Measurements from ENCODE around the gene CAPZB.
A peak's percentile ranks its signal among the peaks of the same experiment; 100 is the strongest.

The CAPZB gene

DNA sequence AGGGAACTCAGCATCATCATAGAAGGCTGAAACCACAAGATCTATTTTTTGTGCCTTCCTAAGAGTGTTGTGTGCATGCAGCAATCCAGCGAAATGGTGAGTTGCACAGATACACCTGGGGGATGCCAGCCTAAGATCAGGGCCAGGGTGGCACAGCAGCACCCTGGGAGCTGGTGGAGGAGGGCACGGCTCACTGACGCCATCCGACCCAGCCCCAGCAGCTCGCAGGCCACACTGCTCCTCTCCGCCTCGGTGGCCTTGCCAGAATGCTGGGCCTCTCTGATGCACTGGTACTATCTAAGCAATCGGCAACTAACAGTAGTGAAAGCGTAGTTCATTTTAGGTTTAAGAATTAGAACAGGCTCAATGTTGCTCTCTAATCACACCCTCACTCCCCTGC lies 37.8 kb downstream of the CAPZB start:
- no peak for DNase-seq

DNA sequence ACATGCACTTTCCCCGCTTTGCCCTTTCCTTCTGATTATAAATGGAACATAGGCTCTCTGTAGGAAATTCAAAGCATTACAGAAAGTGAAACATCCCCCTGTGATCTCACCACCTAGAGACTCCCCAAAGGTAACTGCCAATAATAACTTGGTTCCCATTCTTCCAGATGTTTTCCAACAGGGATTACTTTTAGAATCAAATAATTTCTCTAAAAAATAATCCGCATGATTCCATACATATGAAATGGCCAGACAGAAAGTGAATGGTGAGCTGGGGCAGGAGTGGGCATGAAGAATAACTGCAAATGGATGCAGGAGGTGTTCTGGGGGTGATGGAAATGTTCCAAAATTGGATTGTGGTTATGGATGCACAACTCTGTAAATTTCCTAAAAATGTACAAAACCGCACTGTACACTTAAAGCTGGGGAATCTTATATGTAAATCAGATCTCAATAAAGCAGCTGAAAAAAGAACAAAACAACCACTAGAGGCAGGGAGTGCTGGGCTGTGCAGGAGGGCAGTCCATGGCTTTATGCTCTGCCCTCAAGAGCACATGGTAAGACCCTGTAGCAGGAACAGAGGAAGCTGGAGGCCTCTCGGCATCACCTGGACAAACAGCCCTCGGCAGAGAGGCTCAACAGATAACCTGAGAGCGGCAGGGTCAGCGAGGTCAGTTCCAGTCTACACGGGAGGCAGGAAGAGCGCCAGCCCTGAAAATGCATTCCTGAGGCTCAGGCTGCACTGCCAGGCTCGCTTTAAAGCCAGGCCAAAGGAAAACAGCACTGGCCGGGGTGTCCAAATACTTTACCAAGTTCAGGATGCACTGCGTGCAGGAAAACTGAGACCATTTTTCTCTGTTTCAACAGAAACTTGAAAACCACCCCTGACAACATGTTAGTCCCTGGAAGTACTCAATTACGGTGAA lies 39.7 kb downstream of the CAPZB start:
- no peak for DNase-seq

DNA sequence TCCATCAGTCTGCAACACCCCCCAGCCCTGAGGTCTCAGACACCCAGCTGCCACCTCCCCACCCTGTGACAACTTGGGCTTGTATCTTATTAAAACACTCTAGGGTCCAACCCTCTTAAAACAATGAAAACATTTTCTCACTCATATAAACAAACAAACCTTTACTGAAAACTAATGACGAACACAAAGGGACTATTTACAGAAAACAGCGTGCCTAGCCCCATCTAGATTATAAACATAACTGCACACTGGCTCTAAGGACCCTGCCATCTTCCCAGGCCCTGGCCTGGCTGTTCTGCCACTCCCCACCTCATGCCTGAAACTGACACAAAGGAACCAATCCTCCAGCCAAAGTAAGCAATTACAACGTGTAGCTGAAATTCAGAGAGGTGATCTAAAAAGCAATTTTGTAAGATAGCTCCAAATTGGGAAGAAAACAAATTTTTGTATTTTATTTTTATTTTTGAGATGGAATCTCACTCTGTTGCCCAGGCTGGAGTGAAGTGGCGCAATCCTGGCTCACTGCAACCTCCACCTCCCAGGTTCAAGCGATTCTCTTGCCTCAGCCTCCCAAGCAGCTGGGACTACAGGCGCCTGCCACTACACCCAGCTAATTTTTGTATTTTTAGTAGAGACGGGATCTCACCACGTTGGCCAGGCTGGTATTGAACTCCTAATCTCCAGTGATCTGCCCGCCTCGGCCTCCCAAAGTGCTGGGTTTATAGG lies 40.9 kb downstream of the CAPZB start:
- no peak for DNase-seq

DNA sequence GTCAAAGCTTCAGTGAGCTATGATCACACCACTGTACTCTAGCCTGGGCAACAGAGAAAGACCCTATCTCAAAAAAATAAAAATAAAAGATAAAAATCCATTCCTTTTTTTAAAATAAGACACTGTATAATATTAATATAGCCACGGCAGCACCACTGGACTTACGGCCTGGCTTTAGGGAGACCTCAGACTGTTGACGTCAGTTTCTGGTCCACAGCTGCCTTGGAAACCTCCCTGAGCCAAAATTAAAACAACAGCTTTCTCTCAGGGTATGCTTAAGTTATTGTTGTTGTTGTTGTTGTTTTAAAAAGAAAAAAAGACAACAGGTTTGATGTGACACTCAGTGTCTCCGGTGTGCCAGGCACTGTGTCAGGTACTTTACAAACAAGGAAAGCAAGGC lies 42.0 kb downstream of the CAPZB start:
- DNase-seq, result no peak

DNA sequence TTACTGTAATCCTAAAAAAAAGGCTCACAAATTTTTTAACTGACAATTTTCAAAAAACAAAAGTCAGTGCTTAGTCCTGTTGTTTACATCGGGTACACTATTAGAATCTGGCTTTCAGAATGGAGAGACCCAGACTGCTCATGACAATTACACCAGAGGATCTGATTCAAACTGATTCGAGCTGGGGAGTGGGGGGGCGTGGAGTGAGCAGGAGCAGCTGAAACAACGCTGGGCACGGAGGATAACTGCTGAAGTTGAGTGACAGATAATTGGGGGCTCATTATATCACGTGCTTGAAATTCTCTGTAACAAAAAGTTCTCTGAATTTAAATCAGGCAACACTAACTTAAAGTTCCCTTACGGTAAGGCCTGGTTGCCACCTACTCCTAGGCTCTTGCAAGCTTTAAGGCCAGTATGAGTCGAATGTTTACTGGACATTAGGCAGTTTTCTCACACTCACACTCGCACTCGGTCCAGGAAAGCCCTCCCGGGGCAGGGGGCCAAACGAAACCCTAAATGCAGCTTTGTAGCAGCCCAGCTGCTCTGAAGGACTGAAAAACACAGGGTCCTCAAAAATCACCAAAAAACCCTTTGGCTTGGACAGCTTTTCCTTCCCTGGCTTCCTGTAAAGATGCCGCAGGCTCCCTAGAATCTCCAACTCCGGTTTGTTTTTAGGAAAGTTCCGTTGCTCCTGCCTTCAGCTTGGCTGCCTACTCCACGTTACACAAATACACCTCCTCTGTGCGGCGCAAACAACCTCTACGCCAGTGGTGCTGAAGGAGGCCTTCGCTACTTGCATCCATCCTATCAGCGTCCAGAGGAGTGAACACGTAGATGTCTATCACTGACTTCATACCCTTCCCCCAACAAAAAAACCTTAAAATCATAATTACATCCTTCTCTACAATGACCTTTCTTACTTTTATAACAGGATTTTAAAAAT lies 42.9 kb downstream of the CAPZB start:
- no peak for DNase-seq

DNA sequence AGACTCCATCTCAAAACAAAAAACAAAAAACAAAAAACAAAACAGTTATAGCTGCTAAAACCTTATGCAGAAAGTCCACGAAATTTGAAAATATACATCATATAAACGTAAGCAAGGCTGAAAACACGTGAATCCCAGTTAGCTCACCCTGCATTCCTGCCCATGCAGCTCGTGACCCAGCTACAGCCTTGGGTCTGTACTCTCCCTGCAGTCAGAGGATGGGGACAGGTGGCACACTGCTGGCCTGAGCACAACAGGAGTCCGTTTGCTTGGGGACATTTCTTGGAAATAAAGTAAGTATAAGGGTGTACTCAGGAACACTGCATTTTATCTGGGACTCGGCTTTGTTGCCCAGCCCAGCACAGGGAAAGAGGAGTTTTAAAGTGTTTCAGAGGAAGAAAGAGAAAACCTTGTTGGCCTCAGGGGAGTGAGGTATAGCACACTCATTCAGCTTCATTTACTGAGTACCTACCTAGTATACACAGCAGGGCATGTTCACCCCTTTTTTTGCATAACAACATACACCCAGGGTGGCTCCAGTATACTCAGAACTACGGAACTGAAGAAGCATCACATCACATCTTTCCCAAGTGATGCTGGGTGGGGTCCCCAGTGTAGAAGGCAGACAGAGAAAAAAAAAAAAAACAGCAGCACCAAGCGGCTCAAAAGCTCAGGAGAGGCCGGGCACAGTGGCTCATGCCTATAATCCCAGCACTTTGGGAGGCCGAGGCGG lies 44.1 kb downstream of the CAPZB start:
- DNase-seq, result no peak

DNA sequence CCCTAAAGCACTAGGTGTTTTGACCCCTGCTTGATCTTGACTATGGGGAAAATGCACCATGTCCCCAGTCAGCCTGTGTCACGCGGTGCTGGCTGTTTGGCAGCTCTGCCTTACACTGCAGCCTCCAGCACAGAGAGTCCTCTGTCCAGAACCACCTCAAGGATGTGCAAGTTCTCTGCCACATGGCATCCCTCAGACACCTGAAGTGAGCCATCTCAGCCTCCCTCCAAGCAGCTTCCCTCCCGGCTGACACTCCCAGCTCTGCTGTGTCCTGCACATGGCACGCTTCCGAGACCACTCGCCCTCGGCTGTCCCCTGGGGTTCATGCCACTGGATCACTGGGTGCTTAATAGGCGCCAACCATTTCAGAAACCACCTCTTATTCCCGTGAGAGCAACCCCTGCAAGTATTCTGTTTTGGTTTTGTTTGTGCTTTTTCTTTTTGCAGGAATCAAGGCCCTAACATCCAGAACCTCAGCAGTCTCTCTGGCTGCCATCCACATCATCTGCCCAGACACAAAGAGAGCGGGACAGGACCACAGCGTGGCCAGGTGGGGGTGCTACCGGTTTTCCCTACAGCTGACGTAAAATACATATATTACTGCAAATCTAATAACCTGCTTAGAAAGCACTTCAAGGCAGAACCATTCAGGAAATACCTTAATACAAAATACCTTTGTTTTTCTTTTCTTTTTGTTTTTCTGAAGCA lies 45.7 kb downstream of the CAPZB start:
- DNase-seq, result no peak

DNA sequence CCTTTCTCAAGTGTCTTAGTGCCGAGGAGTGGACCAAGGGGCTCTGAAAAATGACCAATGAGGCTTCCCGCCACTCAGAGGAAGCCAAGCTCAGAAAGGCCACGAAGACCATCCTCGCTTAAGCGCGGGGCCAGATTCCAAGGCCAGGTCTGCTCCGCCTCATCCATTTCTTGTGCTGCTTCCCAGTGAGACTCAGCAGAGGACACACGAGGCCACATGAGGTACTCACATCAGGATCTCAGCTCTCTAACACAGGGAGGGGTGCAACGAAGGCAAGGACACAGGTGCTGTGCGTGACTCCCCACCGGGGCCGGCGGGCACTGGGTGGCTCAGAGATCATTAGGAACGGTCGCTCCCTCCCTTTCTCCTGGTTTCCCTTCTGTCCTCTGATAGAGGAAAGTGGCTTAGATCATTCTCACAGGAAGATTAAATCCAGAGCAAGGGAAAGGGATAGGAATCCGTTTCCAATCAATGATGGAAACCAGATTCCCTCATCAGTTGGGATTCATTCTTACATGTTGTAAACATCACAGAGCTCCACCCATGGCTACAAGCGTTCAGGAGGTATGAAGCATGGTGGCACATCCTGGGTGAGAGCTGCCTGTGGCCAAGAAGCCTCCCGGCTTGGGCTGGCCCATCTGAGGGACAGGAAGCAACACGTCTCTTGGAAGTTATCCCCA lies 46.7 kb downstream of the CAPZB start:
- no peak for DNase-seq

DNA sequence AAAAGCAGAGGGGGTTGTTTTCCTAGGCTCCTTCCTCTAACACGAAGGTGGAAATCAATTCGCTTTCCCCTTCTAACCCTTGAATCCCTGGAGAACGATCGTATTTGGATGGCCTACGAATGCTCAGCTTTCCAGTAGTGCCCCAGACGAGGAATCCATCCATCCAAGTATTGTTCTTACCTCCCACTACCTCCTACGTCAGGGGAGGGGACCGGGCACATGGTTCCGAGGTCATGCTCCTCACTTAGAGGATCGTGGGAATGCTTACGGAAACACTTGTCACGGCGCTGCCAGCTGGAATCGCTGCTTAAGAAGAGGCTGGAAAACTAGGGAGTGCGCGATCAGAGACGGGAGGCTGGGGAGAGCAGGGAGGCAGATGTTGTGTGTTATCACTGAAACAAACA lies 47.4 kb downstream of the CAPZB start:
- no peak for DNase-seq

DNA sequence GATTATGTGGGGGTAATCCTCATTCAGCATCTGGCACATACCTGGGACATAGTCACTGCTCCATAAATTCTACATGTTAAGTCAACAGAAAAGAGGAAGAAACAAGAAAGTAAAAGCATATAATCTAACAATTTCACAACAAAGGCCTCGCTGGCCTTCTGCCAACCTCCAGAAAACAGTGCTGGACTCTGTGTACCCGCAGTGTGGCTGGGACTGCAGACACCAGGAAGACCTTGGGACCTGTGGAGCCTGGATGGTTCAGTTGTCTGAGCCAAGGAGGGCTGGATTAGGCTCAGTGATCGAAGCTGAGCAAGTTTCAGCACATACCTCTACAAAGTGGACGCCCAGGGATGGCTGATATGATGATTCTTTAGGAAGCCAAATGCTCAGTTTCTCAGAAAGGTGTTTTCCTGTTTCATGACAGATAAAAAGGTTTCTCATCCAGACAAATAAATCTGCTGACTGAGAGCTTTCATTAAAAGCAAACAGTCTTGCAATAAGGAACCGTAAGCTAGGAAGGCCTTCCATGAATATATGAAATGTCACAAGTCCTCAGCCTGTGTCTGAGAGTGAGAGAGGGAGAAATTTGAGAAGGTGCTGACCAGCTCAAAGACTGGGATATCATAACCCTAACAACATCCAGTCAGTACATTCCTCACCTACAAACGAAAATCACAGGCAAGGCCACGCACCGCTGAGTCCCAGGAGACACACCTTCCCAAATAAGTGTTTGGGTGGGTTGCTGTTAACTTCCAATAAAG lies 48.4 kb downstream of the CAPZB start:
- DNase-seq, result no peak

DNA sequence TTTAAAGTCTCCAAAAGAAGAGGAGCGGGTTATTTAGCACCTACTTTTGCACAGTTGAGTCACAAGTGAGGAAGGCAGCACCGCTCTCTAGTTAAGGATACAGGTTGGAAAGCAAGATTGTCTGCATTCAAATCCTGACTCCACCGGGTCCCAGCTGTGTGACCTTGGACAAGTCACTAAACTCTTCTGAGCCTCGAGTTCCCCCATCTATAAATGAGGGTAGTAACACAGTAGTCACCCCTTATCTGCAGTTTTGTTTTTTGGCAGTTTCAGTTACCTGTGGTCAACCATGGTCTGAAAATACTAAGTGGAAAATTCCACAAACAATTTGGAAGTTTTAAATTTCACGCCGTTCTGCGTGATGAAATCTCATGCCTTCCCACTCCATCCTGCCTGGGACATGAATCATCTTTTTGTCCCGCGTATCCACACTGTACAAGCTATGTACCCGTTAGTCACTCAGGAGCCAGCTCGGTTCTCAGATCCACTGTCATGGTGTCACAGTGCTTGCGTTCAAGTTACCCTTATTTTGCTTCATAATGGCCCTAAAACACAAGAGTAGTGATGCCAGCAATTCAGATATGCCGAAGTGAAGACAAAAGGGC lies 49.4 kb downstream of the CAPZB start:
- peak; percentile 16 for DNase-seq

DNA sequence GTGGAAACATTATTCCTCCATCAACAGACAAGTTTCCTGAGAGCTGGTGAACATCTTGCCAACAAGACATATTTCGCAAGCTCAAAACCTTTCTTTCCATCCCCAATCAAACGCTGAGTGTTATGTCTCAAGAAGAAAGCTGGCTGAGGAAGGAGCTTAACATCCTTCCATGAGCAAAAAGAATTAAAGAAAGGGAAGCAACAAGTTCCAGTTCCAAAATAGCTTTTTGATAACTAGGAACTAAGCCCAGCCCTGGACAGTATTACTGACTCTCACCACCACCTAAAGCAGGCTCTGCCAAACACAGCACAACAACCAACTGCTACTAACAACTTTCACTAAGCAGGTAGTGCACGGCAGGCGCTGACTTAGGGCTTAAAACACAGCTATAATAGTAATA lies 50.2 kb downstream of the CAPZB start:
- no peak for DNase-seq

DNA sequence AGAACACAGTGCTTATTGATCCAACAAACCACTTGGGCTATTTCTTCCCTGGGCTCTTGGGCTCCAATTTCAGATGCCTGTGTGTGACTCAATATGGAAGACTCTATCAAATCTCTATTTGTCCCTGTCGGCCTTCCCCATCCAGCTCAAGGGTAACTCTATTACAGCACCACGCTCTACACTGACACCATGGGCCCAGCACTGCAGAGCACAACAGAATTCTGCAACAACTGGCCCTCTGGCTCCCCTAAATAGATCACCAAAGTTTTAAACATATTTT lies 51.7 kb downstream of the CAPZB start:
- no peak for DNase-seq

DNA sequence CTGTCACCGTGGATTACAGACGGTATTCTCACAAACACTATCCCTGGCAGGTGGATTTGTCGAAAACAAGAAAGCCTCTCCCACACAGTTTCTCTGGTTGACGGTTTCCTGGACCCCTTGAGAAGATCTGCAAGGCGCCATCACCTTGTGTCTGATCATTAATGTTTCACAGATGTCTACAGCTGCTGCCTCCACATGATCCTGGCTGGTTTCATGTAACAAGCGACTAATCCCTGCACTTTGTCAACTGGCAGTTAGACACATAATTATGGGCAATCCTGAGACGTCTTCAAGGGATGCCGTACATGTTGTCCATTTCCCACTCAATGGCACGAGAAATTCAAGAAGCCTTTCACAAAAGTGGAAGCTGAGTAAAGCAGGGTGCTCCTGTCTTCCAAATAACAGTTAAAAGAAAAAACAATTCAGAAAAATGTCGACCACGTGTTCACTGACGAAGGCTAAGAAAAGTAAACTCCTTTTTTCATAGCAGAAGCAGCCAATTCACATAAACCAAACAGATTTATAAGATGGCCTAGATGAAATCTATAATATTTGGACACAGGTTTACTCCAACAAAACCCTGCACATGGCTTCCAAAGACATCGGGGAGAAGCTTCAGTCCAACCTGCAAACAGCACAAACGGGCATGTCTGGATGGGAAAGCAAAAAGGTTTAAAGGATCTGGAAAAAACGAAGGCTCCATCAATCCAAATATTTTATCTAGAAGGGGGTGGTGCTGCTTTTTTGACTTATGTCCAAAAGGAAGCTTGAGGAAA lies 52.2 kb downstream of the CAPZB start:
- no peak for DNase-seq

DNA sequence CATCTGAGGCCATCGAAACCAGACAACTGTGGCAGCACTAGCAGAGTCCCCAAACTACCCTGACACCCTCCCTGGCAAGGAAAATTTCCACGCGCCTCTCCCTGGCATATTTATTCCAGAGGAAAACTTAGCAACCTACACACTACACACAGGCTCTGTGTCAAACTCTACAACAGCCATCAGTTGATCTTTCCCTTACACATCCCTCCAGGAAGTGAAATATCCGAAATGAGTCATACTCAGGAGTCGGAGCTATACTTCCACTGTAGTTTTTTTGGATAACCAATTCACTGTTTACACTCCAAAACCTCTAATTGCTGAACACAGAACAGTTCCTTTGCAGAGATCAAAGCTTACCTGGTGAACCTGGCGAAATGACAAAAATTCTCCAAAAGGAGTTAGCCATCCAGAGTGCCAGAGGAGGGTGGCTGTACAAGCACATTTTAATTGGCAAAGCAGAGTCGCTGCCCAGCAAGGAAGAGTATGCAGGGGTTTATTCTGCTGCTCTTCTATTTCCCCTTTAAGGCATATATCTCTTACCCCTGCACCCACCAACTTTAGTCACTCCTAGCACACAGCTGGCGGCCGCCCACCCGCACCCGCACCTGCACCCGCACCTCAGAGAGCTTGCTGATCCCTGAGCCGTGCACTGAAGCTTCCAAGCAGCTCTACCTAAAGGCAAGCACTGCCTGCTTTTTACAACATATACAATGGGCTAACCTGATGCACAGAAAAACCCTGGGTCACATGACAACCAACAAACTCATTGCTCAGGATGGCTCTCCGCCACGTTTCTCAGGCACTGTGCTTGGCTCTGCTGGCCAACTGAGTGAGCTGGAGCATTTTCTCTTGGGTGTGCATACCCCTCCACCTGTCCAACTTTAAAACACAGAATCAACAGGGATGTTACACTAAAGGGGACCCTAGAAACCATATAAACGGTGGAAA lies 54.9 kb downstream of the CAPZB start:
- DNase-seq, result no peak

DNA sequence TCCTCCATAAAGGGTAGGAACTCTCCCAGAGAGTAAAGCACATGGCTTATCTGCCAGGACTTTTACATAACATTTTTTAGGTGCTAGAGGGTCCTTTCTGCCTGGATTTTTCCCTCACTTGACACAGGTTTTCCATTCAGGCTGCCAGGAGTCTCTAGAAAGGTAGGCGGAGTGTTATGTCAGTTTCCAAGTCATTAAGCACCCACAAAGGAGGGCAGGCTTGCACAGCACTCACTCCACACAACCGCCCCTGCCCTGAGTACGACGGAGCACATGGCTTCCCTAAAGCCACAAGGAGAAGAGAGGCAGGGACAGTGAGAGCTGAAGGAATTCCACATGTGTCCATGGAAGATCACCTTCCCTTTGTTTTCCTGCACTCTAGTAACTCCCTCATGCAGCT lies 55.7 kb downstream of the CAPZB start:
- DNase-seq, result no peak

DNA sequence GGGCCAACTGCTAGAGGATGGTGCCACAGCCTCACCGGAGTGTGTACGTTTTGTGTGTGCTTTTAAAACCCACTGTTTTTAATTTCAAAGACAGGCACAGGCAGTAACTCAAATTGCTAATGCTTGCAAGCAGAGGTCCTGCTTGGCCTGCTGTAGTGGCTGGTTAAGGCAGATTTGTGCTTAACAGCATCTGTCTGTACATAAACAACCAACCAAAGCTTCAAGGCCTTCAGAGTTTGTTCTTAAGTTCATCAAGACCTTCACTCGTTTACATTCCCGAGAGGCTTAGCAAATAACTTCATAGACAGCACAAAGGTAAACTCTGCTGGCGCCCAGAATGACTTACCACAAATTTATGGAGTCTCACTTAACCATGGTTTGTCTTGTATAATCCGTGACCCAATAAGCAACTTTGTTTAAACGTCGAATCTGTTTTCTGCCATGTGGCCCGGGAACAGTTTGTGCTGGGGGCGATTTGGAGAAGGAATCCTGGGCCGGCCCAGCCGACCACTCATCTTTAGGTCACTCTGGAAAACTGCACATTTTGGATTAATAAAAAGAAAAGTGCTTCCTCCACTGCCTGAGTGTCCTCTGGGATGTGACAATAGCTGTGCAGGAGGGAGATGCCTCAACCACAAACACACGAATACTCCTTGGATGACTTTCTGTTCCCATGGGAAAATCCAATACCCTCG lies 58.1 kb downstream of the CAPZB start:
- no peak for DNase-seq

Data from stimulated activated CD4-positive, alpha-beta T cell treated with anti-CD3 and anti-CD28 coated beads, Interleukin-12 subunit alpha, Interleukin-12 subunit beta, amount 100 ng/mL, for 4 hours (primary cell).